Measurements from ENCODE around the gene HCRTR1.

The HCRTR1 gene

DNA sequence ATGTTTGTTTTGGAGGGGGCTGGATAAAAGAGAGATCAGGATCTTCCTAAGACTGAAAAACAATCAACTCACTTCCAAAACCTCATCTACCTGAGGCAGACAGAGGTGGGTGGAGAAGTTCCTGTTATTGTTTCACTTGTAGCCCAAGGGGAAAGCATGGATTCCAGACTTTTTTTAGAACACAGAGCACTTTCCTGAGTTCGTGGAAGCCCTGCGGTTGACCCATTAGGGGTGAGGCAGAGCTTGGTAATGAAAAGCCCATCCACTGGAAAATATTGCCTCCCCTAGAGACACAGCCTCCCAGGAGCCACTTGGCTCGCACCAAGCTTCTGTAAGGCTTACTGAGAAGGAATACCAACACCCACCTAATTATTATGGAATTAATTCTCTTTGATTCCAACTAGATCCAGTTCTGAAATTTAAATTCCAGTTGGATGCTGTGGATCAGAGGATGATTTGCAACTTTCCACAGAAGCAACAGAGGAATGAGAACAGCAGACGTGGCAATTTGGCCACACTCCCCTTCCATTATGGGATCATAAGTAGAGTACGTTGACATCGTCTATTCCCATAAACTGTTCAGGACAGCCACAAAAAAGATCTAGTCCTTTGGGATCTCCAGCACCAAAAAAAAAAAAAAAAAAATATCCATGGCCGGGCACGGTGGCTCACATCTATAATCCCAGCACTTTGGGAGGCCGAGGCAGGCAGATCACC lies 31.3 kb downstream of the HCRTR1 start:
- Histone ChIP-seq H3K9me2 (replicated peaks; ENCODE audit: low read depth, low read length) (no peaks in the 10 kb centered on the region), H3K4me3 (ENCODE audit: low read length, poor library complexity, severe bottlenecking) (no peak overlapping the region), H3K36me3 (ENCODE audit: insufficient read depth, low read length) (no peaks in the 10 kb centered on the region), H3K27me3 (ENCODE audit: insufficient read depth, low read length, poor library complexity, severe bottlenecking) (peaks cover 5% of the 10 kb centered on the region), H3K9ac (ENCODE audit: low read depth, low read length, poor library complexity, severe bottlenecking) (no peak overlapping the region), H3K9me3 (ENCODE audit: insufficient read depth, low read depth, low read length) (no peaks in the 10 kb centered on the region), H2AFZ (ENCODE audit: low read length) (no peak overlapping the region), H3F3A (ENCODE audit: low read depth) (no peaks in the 10 kb centered on the region), H4K20me1 (ENCODE audit: insufficient read depth, low read length, poor library complexity, severe bottlenecking) (no peaks in the 10 kb centered on the region), H3K4me2 (ENCODE audit: low read depth, low read length, poor library complexity, severe bottlenecking) (no peak overlapping the region), H3K4me1 (ENCODE audit: insufficient read depth, low read length, poor library complexity, severe bottlenecking) (peaks cover 12% of the 10 kb centered on the region), H3K79me2 (ENCODE audit: insufficient read depth, low read length) (peaks cover 8% of the 10 kb centered on the region)
- TF ChIP-seq, protein P1, sequence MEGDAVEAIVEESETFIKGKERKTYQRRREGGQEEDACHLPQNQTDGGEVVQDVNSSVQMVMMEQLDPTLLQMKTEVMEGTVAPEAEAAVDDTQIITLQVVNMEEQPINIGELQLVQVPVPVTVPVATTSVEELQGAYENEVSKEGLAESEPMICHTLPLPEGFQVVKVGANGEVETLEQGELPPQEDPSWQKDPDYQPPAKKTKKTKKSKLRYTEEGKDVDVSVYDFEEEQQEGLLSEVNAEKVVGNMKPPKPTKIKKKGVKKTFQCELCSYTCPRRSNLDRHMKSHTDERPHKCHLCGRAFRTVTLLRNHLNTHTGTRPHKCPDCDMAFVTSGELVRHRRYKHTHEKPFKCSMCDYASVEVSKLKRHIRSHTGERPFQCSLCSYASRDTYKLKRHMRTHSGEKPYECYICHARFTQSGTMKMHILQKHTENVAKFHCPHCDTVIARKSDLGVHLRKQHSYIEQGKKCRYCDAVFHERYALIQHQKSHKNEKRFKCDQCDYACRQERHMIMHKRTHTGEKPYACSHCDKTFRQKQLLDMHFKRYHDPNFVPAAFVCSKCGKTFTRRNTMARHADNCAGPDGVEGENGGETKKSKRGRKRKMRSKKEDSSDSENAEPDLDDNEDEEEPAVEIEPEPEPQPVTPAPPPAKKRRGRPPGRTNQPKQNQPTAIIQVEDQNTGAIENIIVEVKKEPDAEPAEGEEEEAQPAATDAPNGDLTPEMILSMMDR (conservative IDR thresholded peaks at IDR 0.05; ENCODE audit: low read length): no peak
- no peak for TF ChIP-seq EZH2phosphoT487 (IDR thresholded peaks at IDR 0.05; ENCODE audit: borderline replicate concordance)

DNA sequence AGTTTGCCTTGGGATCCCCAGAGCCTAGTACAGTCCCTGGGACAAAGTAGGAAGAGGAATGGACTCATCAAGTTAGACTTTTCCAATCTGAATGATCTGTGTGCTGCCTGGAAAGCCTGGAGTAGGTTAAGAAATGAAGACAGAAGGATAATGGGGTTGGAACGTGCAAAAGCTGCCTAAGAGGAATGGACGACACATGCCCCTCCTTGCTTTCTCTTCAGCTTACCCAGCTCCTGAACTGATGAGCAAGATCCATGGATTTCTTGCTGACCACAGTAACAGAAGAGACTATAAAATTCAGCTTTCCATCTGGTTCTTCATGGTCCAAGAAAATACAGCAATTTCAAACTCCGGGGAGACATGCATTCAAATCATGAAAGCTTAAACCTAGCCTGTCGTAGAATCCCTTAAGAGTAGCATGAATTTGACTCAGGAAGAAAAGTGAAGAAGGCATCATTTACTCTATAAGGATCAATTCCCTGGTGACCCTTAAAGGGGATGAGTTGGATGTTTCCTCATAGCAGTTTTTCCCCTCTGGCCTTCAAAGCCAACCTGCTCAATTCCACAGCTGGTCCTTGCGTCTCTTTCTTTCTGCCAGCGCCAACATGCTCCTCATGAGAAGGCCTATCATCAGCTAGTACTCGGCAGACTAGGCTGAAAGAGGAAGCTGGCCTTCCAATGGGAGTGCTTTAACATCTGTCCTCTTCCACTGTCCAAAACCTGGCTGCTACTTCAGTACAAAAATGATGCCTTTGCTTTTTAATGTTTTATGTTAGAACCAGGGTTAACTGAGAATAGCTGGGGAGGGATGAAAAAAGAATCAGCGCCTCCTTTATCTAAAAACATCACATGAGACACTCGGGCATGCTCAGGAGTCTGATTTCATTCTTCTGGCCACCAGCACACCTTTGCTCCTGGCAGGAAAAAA lies 32.9 kb downstream of the HCRTR1 start:
- Histone ChIP-seq H2AFZ (ENCODE audit: low read length) (no peak overlapping the region), H4K20me1 (ENCODE audit: insufficient read depth, low read length, poor library complexity, severe bottlenecking) (no peaks in the 10 kb centered on the region), H3K9me3 (ENCODE audit: insufficient read depth, low read depth, low read length) (no peaks in the 10 kb centered on the region), H3K36me3 (ENCODE audit: insufficient read depth, low read length) (no peaks in the 10 kb centered on the region), H3F3A (ENCODE audit: low read depth) (no peaks in the 10 kb centered on the region), H3K79me2 (ENCODE audit: insufficient read depth, low read length) (no peaks in the 10 kb centered on the region), H3K4me3 (ENCODE audit: low read length, poor library complexity, severe bottlenecking) (no peak overlapping the region), H3K4me1 (ENCODE audit: insufficient read depth, low read length, poor library complexity, severe bottlenecking) (peaks cover 5% of the 10 kb centered on the region), H3K4me2 (ENCODE audit: low read depth, low read length, poor library complexity, severe bottlenecking) (no peak overlapping the region), H3K27me3 (ENCODE audit: insufficient read depth, low read length, poor library complexity, severe bottlenecking) (no peaks in the 10 kb centered on the region), H3K9ac (ENCODE audit: low read depth, low read length, poor library complexity, severe bottlenecking) (no peak overlapping the region), H3K9me2 (replicated peaks; ENCODE audit: low read depth, low read length) (no peaks in the 10 kb centered on the region)
- TF ChIP-seq EZH2phosphoT487 (IDR thresholded peaks at IDR 0.05; ENCODE audit: borderline replicate concordance): no peak
- TF ChIP-seq, protein P1 (conservative IDR thresholded peaks at IDR 0.05; ENCODE audit: low read length): no peak

DNA sequence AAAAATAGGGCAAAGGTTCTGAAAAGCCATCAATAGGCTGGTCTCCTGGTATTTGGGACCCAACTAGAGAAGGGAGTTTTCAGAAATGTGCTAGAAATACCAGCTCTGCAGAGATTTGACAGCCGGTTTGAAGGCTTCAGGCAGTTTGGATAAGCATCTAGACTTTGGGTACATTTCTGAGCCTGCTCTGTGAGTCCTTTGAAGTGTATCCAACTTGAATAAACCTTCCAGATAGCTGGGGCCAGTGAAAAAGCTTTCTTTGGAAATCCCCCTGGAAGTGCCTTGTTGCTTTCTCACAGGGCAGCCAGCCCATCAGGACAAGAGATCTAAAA lies 33.6 kb downstream of the HCRTR1 start:
- no peak overlapping the region for H3K4me2 ChIP-seq (ENCODE audit: low read depth, low read length, poor library complexity, severe bottlenecking)
- no peaks in the 10 kb centered on the region for H3K4me1 ChIP-seq (ENCODE audit: insufficient read depth, low read length, poor library complexity, severe bottlenecking)
- H3K9me2 ChIP-seq (replicated peaks; ENCODE audit: low read depth, low read length): no peaks in the 10 kb centered on the region
- no peaks in the 10 kb centered on the region for H3K9me3 ChIP-seq (ENCODE audit: insufficient read depth, low read depth, low read length)
- no peaks in the 10 kb centered on the region for H3K36me3 ChIP-seq (ENCODE audit: insufficient read depth, low read length)
- H3F3A ChIP-seq (ENCODE audit: low read depth): no peaks in the 10 kb centered on the region
- TF ChIP-seq EZH2phosphoT487 (IDR thresholded peaks at IDR 0.05; ENCODE audit: borderline replicate concordance): no peak
- TF ChIP-seq, protein P1 (conservative IDR thresholded peaks at IDR 0.05; ENCODE audit: low read length): no peak
- H3K79me2 ChIP-seq (ENCODE audit: insufficient read depth, low read length): no peaks in the 10 kb centered on the region
- H2AFZ ChIP-seq (ENCODE audit: low read length): no peak overlapping the region
- H4K20me1 ChIP-seq (ENCODE audit: insufficient read depth, low read length, poor library complexity, severe bottlenecking): no peaks in the 10 kb centered on the region
- no peak overlapping the region for H3K9ac ChIP-seq (ENCODE audit: low read depth, low read length, poor library complexity, severe bottlenecking)
- no peaks in the 10 kb centered on the region for H3K27me3 ChIP-seq (ENCODE audit: insufficient read depth, low read length, poor library complexity, severe bottlenecking)
- H3K4me3 ChIP-seq (ENCODE audit: low read length, poor library complexity, severe bottlenecking): no peak overlapping the region
